GM21528 (cell line): ENCODE data around the gene NLRC3.
"Not testable (repeated sequence)": the region's sequence is repeated elsewhere in the genome, so short reads cannot be mapped to it uniquely, and the experiment has no call there.

ENCODE experiments used
- ATAC-seq: cut with Tn5 transposase; IDR thresholded peaks from one replicate; pipeline ENCODE4 v1.9.1; 2021; ENCODE audit warnings: mild to moderate bottlenecking, moderate library complexity; ENCODE audit not compliant: unreplicated experiment, low FRiP score

Gene NLRC3

DNA sequence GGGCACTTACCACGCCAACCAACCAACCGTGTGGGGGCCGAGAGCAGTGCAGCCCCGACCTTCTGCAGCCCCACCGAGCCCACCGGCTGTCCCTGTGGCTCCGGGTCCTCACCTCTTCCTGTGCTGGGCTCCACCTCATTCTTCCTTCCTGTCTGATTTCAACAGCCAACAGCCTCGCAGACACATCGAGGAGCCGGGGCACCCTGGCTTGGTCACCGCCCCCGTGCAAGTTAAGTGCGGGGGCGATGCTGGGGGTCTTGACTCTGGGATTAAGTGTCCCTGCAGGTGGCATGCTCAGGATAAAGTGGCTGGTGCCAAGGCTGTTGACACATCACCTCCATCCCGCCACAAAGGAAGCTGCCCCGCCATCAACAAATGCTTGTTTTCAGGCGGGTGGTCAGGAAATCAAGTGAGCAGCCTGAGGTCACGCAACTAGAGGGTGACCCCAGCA is at the start of gene NLRC3:
Gene NLRC3 (minus strand): TSS at position 102 of the 451 bp plus-strand sequence. CDS start 12,367 bp downstream, outside the sequence.
- no peak for ATAC-seq

- ATAC-seq: peak; percentile 53
These were observed 48.9 kb upstream of the NLRC3 start for GRCh38 chr16:3625911-3626732.

DNA sequence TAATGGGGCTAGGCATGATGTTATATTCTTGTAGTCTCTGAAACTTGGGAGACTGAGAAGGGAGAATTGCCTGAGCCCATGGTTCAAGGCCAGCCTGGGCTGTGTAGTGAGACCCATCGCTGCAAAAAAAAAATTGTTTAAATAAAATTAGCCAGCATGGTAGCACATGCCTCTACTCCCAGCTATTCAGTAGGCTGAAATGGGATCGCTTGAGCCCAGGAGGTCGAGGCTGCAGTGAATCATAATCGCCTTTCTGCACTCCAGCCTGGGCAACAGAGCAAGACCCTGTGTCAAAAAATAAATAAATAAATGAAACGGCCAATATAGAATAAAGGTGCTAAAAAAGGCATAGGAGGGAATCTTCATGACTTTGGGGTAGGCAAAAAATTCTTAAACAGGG is 48.1 kb upstream of the NLRC3 start:
- ATAC-seq: no peak

DNA sequence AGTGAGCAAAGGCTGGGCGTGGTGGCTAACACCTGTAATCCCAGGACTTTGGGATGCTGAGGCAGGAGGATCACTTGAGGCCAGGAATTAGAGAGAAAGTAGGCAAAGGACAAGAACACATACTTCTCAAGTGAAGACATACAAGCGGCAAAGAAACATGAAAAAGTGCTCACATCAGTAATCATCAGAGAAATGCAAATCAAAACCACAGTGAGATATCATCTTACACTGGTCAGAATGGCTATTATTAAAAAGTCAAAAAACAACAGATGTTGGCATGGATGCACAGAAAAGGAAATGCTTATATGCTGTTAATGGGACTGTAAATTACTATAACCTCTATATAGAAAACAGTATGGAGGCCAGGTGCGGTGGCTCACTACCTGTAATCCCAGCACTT is 46.4 kb upstream of the NLRC3 start:
- ATAC-seq: no peak

- no peak for ATAC-seq
These were observed 41.6 kb upstream of the NLRC3 start for GRCh38 chr16:3618769-3619141.

DNA sequence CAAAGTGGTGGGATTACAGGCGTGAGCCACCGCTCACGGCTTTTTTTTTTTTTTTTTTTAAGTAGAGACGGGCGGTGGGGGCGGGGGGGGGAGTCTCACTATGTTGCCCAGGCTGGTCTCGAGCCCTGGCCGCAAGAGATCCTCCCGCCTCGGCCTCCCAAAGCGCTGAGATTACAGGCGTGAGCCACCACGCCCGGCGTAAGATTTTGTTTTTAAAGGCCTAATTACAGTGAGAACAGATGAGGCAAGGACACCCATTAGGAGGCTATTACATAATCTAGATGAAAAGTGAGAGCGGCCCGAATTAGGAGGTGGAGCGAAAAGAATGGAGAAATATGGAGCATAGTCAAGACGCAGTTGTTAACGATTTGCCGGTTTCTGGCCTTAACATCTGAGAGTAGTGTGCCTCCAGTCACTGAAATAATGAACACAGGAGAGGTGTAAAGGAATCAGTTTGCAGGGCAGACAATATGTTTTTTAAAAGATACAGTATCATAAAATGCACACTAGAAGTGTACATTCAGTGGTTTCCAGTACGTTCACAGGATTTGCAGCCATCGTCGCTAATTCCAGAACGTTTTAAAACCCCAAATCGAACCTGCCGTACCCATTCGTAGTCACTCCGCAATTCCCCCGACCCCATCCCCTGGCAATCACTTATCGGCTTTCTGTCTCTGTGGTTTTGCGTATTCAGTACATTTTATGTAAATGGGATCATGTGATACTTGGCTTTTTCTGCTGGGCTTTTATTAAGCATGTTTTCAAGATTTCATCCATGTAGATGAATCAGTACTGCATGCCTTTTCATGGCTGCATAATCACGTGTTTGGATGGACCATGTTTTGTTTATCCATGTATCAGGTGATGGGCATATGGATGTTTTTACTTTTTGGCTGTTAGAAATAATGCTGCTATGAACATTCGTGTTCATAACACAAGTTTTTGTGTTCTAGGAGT is 35.6 kb upstream of the NLRC3 start:
- no peak for ATAC-seq

DNA sequence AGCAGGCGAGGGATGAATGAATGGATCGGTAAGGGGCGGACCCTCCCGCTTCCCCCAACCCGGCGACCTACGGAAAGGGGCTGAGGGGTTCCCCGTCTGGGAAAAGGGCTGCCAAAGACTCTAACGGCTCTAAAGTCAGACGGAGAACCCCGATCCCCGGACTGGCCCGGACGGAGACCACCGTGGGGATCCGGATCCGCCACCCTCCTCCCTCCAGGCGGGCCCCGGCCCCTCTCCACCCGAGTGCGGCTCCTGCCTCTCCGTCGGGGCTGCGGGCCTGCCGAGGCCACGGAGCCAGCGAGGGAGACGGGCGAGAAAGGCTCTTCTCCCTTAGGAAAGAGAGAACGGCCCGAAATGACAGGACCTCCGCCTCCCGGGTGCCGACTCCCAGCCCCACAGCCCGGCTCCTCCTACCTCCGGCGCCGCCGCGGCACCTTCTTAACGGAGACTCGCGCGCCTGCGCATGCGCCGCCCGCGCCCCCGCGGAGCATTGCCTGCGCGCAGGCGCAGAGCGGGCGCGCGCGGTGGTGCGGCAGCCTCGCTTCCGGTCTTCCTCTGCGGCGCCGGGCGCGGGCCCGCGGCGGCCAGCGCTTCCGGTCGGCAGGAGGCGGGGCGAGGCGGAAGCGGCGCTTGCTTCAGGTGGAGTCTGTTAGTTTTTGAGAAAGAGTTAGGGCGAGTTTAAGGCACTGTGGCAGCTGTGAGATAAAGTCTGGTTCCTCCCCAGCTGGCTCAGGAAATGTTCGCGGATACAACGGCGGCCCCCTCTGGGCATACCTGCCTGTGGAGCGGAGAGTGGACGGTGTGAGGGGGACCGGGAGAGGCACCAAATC is 34.2 kb upstream of the NLRC3 start, which contains the start of gene SLX4:
Gene SLX4 (minus strand): TSS at position 461 of the 830 bp plus-strand sequence. CDS start 2,642 bp downstream, outside the sequence.
- ATAC-seq: peak; percentile 82

- no peak for ATAC-seq
These were observed 33.5 kb upstream of the NLRC3 start for GRCh38 chr16:3610698-3611145.

DNA sequence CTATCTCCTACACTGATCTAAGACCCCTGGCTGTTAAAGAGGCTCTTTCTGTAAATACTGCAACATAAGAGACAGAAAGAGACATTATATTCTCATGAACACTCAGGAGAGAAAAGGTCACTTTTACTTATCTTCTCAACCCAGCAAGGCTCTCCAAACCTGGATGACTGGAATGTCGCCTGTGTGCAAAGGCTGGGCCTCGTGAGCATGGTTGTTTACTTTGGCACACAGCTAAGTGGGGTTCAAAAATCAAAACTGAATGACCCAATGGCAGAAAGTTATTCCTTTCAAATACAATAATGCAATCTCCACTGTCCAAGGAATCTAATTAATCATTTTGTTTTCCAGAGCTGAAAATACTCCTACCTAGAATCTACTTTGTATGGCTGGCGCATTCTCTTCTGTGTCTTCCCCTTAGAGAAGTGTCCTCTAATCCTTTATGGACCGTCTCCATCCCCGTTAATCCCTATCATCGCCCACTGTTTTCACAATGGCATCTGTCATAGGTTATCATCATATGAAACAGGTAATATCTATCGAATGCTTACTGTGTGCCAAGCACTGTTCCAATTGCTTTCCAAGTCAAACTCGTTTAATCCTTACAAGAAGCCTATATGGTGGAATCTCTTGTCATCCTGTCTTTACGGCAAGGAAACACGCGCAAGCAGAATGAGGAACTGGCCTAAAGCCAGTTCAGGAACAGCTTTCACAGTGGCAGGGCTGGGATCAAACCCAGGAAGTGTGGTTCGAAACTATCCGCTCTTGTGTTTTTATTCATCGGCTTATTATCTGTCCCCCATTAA is 32.9 kb upstream of the NLRC3 start:
- no peak for ATAC-seq

DNA sequence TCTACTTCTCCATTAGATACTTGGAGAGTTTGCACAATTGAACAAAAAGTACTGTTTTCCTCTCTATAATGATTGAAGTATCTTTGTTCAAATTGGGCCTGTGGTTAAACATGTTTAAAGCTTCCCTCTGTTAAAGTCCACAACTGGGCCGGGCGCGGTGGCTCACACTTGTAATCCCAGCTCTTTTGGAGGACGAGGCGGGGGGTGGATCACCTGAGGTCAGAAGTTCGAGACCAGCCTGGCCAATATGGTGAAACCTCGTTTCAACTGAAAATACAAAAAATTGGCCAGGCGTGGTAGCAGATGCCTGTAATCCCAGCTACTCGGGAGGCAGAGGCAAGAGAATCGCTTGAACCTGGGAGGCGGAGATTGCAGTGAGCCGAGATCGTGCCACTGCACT is 31.8 kb upstream of the NLRC3 start:
- ATAC-seq: not testable (repeated sequence)

DNA sequence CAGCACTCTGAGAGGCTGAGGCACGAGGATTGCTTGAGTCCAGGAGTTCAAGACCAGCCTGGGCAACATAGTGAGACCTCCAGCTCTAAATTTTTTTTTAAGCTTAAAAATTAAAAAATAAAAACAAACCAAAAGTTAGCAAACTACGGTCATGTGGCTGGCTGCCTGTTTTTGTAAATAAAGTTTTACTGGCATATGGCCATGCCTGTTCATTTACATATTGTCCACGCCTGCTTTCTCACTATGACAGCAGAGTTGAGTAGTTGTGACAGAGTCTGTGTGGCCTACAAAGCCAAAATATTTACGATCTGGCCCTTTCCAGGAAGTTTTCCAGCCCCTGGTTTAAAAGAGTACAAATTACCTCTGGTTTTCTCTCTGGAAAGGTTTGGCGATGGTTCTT is 30.9 kb upstream of the NLRC3 start:
- ATAC-seq: no peak

- no peak for ATAC-seq
These were observed 30.4 kb upstream of the NLRC3 start for GRCh38 chr16:3607634-3608033.

DNA sequence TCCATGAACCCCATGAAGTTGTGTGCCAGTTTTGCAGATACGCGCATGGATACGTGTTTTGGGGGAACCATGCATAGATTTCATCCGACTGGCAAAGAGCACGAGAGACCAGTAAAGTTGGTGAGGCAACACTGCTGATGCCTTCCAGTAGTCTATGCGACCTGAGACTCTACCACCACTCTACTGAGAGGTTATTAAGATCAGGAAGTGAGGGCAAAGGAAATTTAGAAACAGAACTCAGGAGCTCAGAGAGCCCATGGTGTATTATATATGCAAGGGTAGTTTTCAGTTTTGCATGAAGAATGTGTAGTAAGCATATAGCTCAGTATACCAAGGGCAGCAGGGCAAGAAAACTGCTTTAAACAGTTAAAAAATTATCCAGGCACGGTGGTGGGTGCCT is 30.0 kb upstream of the NLRC3 start:
- ATAC-seq: no peak

- ATAC-seq: no peak
These were observed 29.2 kb upstream of the NLRC3 start for GRCh38 chr16:3606441-3606840.

DNA sequence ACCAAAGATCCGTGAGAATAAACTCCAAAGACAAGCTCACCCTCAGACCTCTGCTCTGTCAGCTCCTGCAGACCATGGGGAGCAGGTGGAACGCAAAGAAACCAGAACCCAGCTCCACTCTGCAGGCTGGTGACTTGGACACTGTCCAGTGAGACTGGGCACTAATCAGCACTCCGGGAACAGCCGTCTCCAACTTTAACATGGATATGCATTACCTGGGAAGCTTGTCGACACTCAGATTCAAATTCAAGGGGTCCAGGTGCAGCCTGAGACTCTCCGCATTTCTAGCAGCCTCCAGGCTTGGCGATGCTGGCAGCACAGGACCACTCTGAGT is 25.1 kb upstream of the NLRC3 start:
- no peak for ATAC-seq

DNA sequence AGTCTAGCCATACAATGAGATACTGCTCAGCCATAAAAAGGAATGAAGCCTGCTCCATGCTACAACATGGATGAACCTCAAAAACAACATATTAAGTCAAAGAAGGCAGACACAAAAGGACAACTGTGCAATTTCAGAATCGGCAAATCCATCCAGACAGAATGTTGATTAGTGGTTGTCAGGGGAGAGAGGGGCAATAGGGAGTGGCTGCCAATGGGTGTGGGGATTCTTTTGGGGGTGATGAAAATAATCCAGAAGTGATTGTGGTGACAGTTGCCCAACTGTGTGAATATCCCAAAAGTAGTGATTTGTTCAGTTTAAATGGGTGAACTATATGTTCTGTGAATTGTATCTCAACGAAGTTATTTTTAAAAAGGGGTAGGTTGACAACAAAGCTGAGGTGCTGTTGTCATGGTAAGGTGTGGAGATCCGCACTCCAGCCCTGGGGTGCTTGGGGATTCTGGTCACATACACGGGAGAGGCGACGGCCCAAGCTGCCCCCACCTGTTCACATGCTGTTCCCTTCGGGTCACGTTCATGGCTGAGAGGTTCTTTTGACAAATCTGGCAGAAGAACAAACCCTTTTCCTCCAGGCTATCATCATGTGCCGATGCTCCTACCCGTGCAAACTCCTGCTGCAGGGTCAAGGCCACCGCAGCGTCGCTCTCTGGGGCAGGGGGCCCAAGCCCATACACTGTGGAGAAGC is 24.6 kb upstream of the NLRC3 start:
- no peak for ATAC-seq

DNA sequence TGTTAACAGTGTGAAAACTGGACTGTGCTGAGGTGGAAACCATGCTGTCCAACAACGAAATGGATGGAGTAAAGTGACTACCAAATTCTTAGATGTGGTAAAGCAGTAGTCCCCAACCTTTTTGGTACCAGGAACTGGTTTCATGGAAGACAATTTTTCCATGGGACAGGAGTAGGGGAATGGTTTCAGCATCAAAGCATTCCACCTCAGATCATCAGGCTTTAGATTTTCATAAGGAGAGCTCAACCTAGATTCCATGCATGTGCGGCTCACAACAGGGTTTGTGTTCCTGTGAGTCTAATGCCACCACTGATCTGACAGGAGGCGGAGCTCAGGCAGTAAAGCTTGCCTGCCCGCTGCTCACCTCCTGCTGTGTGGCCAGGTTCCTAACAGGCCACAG is 22.7 kb upstream of the NLRC3 start:
- ATAC-seq: no peak

DNA sequence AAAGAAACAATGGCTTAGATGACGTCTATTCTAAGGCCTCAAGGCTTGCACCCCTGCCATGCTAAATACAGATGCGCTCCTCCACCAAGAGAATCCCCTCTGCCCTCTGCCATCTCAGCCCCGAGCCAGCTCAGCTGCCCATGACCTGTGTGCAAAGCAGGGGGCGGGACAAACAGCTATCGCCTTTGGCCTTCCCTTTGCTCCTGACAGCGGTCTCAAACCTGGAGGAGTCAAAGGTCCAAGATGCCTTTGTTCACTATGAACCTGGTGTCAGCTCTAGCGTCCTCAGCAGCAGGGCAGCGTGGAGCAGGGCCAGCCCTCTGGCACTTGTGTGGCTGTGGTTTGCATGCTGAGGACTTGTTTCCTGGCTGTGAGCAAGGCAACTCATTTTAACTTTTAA is 21.9 kb upstream of the NLRC3 start:
- ATAC-seq: no peak

GRCh38 chr16:3598236-3598635 is 21.0 kb upstream of the NLRC3 start:
- no peak for ATAC-seq
